ENCODE measurements around the gene PTPRK. TPM values are rescaled to one million over a fixed set of nuclear protein-coding genes. Genes with fewer than 3 reads are reported as not detected.
"Not testable (repeated sequence)": the region's sequence is repeated elsewhere in the genome, so short reads cannot be mapped to it uniquely, and the experiment has no call there.

PTPRK gene
- total and polyA plus RNA-seq, 8 donors, result 57.0 to 90.4 (median 78.6) TPM

DNA sequence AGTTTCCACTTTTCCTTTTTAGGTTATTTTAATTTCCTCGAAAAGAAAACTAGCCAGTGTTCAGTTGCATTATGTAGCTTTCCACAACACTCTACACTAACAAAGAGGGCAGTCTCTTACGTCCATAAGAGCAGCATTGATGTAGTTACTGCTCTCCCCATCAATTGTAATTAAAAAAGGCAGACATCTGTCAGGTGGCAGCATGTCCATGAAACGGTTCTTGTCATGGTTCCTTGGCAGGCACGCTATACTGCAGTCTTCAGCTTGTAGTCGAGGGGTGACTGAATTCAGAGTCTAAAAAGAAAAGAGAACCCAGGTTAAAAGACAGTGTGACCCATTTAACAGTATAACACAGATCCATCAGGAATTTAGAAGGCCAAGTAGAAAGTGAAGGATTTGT is 539.4 kb downstream of the PTPRK start:
- DNase-seq, result no peak
- intact Hi-C loops (cut with DNase I), result no loop called here

GRCh38 chr6:127978185-127978584 is 542.2 kb downstream of the PTPRK start:
- H3K4me3 ChIP-seq; intact Hi-C loops (cut with DNase I); DNase-seq; H3K4me1 ChIP-seq; H3K9me3 ChIP-seq; H3K27ac ChIP-seq; H3K27me3 ChIP-seq; ATAC-seq: not testable (repeated sequence)
- peaks cover 0 to 34% of the 10 kb centered on the region in 2 donors for H3K36me3 ChIP-seq

More for the DNA sequence above, 539.4 kb downstream of the PTPRK start:
- no peak for ATAC-seq
- TF ChIP-seq CTCF (IDR thresholded peaks at IDR 0.05), result no peak
- Histone ChIP-seq H3K36me3 (peaks cover 0 to 45% of the 10 kb centered on the region in 2 donors), H3K27me3 (no peaks in the 10 kb centered on the region), H3K9me3 (no peaks in the 10 kb centered on the region), H3K4me3 (no peak overlapping the region), H3K4me1 (no peaks in the 10 kb centered on the region), H3K27ac (no peak overlapping the region)

DNA sequence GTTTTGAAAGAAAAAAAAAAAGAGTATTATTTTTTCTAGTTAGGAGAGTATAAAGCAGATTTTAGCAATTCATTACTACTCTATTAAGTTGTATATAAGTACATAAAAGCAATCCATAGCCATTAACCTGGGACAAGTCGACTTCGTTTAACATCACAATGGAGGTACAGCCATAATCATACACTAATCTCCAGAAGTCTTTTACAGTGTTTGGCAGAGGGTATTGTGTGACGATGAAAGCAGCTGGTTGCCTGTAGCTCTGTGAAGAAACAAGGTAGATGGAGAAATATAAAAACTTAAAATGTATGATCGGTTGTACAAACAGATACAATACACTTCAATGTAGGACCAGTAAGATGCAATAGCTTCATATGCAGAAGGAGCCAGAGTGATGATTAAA is 543.6 kb downstream of the PTPRK start:
- H3K27me3 ChIP-seq, result no peaks in the 10 kb centered on the region
- intact Hi-C loops (cut with DNase I), result no loop called here
- H3K36me3 ChIP-seq, result peaks cover 0 to 42% of the 10 kb centered on the region in 2 donors
- DNase-seq, result no peak
- H3K27ac ChIP-seq, result no peak overlapping the region
- no peak for ATAC-seq
- no peak overlapping the region for H3K4me3 ChIP-seq
- H3K9me3 ChIP-seq, result no peaks in the 10 kb centered on the region
- TF ChIP-seq CTCF (IDR thresholded peaks at IDR 0.05), result no peak
- no peaks in the 10 kb centered on the region for H3K4me1 ChIP-seq

- intact Hi-C loops (cut with DNase I), result no loop called here
- Histone ChIP-seq H3K27me3 (no peaks in the 10 kb centered on the region), H3K9me3 (no peaks in the 10 kb centered on the region), H3K4me3 (no peak overlapping the region), H3K4me1 (no peaks in the 10 kb centered on the region), H3K36me3 (peaks cover 0 to 41% of the 10 kb centered on the region in 2 donors), H3K27ac (no peak overlapping the region)
- ATAC-seq (no peak), DNase-seq (no peak)
- no peak for TF ChIP-seq CTCF (IDR thresholded peaks at IDR 0.05)
Measured at GRCh38 chr6:127976111-127976510, 544.3 kb downstream of the PTPRK start.

DNA sequence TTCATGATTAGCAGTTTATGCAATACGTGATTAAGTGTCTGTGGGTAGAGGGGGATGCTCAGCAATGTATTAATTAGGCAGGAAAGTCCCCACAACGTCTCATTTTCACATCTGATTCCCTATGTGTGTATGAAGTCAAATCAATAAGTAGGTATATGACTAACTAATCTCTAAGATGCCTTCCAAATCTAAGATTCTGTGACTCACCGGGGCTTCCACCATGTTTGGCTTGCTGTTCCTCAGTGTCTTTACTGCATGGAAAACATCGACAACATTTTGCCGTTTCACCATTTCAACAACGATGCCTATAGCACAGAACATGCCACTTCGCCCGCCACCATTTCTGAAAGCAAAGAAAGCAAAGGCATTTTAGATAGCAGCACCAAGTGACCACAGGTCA is 547.6 kb downstream of the PTPRK start:
- intact Hi-C loops (cut with DNase I), result no loop called here
- TF ChIP-seq CTCF (IDR thresholded peaks at IDR 0.05), result no peak
- DNase-seq (no peak), ATAC-seq (no peak)
- no peaks in the 10 kb centered on the region for H3K9me3 ChIP-seq
- H3K27ac ChIP-seq, result no peak overlapping the region
- no peaks in the 10 kb centered on the region for H3K27me3 ChIP-seq
- H3K36me3 ChIP-seq, result peaks cover 0 to 47% of the 10 kb centered on the region in 2 donors
- H3K4me3 ChIP-seq, result no peak overlapping the region
- H3K4me1 ChIP-seq, result no peaks in the 10 kb centered on the region

DNA sequence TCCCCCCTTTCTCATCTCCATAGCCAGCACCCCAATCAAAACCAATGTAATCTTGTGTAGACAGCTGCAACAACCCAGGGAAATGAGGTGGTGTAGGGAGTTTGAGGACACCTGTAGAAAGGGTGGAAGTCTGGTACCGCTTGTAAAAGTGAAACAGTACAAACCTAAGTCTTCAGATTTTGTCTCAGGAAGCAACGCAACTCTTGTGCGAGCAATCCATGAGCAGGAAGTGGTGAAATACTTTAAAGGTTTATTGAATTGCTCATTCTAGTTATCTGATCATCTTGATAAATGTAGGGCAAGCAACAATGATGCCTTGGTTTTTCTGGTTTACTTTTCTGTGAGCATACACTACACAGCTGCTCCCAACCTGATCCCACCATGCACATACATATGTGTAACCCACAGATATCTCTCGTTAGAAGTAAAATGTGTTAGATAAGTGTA is 548.4 kb downstream of the PTPRK start:
- DNase-seq (no peak), ATAC-seq (no peak)
- intact Hi-C loops (cut with DNase I), result no loop called here
- no peak for TF ChIP-seq CTCF (IDR thresholded peaks at IDR 0.05)
- H3K27ac ChIP-seq, result no peak overlapping the region
- no peaks in the 10 kb centered on the region for H3K9me3 ChIP-seq
- peaks cover 0 to 50% of the 10 kb centered on the region in 2 donors for H3K36me3 ChIP-seq
- no peak overlapping the region for H3K4me3 ChIP-seq
- no peaks in the 10 kb centered on the region for H3K27me3 ChIP-seq
- no peaks in the 10 kb centered on the region for H3K4me1 ChIP-seq

Measured in left lung (tissue), 10 donors.